HG02610 (cell line): ENCODE data around the gene DEPDC5.

Experiments
- ATAC-seq: cut with Tn5 transposase; IDR thresholded peaks from one replicate; pipeline ENCODE4 v1.9.1; 2021; ENCODE audit warnings: mild to moderate bottlenecking, moderate library complexity; ENCODE audit not compliant: unreplicated experiment

The DEPDC5 gene

DNA sequence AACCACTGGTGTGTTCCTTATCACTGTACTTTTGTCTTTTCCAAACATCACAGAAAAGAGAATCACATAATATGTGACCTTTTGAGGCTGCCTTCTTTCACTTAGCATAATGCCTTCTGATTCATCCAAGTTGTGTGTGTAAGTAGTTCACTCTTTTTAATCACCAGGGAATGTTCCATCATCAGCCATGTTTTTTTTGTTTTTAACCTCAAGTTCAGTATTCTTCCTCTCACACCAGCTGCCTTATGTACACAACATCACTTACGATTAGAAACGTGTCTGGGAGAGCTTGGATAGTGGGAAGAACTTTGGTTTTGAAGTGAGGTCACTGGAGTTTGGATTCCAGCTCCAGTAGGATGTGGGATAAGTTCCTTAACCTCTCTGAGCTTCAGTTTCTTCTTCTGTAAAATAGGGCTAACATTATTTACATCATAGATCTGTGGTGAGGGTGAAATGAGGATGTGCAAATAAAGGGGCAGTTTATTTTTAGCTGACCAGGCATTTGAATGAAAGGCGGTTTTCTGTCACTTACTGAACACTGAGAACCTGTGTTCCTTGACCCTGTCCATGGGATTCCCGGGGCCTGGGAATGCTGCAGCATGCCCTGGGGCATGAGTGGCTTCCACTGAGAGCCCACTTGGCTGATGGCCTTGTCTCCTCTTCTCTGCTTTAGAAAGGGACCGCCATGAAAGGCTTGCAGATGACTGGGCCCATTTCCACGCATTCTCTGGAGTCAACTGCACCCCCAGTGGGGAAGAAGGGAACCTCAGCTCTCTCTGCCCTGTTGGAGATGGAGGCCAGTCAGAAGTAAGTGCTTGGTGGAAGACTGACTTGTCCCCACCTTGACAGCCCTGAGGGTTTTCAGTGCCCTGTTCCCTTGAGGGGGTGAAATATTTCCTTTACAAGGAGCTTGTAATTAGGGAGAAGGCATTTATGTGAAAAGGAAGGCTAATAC lies 92.6 kb downstream of the DEPDC5 start:
- no peak for ATAC-seq

DNA sequence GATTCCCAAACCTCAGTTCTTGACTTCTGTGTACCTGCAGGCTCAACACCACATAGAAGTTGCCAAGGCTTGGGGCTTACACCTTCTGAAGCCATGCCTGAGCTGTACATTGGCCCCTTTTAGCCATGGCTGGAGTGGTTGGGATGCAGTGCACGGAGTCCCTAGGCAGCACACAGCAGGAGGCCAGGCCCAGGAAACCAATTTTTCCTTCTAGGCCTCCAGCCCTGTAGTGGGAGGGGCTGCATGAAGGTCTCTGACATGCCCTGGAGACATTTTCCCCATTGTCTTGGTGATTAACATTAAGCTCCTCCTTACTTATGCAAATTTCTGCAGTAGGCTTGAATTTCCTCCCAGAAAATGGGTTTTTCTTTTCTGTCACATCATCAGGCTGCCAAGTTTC lies 94.6 kb downstream of the DEPDC5 start:
- ATAC-seq, result no peak

DNA sequence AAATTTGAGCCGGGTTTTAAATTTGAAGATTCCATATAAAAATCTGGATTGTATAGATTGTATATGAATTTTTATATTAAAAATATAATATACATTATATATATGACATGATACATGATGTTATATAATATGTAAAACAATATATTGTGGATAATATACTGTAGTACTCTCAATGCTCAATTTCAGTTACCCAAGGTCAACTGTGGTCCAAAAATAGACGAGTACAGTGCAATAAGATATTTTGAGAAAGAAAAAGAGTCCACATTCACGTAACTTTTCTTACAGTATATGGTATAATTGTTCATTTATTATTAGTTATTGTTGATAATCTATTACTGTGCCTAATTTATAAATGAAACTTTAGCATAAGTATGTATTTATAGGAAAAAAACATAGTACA lies 96.3 kb downstream of the DEPDC5 start:
- ATAC-seq, result no peak

DNA sequence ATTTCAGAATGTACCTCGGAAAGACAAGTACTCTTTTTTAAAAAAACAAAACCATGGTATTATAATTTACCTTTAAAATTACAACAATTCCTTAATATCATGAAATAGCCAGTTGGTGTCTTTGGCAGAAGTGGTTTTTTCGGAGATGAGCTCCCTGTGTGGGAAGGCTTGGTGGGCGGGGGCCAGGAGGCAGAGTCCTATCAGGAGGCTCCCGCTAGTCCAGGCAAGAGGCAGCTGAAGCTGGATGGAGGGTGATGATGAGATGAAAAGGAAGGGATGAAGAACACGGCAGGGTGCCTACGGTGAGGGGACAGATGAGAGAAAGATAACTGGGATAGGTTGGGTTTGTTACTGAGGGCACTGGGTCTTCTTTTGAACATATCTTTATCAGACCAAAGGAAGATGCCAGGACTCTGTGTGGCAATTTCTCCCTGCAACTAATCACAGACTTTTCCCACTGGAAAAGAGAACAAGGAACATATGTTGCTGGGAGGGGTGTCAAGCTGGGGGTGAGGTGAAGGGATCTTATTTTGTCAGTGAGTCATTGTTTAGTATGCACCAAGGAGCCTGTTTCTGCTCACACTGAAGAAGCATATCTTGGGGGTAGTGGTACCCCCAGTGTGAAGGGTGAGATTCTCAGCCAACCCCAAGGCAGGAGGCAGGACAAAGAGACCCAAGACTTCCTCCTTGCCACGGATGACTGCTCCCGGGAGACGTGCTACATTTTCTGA lies 99.0 kb downstream of the DEPDC5 start:
- ATAC-seq, result no peak

DNA sequence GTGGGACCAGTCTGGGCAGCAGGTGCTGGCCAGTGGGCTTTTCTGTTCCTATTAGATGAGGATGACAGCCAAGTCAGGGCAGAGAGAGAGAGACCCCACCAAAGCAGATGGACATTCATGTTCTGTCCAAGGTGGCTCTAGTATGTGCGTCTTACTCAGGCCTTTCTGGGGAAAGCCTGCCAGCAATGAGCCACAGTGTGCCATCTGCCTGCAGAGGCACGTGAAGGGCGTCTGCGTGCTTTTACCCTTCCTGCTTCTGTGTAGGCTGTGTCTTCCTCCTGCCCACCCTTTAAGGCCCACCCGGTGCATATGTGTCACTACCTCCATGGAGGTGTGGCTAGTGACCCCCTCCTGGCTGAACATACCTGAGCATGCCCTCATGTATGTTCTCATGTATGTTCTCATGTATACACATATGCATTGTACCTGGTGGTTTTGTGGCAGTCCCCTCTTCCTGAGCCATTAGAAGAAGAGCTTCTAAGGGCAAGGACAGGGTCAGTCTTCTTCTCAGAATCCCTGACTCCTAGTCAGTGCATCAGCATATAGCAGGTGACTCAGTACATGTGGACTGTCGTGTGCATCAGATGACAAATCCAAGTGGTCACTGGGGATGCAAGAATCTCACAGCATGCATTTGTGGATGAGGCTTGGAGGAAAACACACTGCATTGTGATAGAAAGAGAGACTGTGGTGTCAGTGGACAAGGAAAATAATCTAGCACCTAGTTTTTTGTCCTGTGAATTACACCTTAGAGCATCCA lies 100.1 kb downstream of the DEPDC5 start:
- no peak for ATAC-seq

DNA sequence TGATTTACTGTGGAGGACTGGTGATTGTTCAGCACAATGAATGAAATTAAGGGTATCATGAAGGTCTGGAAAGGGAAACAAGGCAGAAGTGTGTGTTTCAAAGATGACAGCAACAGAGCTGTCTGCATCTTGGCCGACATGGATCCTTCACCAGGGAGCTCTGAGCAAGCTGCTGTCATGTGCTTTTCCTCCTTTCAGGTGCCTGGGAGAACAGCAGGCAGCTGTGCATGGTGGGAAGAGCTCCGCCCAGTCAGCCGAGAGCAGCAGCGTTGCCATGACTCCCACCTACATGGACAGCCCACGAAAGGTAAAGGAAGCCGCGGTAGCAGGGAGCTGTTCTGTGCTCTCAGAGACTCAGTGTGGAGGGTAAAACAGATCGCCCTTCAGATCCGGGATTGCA lies 103.4 kb downstream of the DEPDC5 start:
- ATAC-seq, result no peak

DNA sequence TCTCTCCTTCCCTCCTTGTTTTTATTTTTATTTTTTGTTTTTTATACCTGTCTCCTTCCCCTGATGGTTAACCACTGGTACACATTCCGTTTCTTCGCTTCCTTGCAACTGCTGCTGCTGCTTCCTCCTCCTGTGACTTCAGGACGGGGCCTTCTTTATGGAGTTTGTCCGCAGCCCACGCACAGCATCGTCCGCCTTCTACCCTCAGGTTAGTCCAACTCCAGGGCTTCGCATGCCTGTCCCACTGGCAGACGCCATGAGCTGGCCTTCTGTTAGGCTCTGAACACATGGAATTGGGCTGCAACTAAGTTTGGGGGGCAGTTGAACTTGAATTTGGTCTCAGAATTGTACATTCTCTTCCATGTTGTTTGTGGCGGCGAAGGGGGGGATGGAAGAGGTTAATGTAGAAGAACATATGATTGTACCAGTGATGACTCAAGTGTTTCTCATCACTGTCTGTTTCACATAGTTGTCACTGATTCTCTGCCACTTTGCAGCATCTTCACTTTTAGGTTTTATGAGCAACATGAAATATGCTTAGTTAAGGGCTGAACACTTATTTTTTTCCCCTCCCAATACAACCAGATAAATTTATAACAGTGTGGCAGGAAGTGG lies 107.5 kb downstream of the DEPDC5 start:
- ATAC-seq, result no peak

DNA sequence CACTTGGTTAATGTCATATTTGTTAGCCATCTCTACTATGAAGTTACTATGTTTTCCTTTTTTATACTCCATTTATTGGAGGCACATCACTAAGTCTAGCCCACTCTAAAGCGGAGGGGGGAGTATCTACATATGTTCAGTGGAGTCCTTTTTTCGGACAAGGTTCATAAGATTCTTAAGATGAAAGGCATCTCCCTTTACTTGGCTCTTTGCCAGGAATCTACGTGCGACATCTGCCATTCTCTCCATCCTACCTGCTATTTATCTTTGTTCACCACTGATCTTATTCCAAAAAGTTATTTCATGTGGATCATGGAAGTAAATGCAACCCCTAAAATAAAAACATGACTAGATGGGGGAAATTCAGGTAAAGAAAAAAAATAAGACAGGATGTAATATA lies 113.1 kb downstream of the DEPDC5 start:
- no peak for ATAC-seq

DNA sequence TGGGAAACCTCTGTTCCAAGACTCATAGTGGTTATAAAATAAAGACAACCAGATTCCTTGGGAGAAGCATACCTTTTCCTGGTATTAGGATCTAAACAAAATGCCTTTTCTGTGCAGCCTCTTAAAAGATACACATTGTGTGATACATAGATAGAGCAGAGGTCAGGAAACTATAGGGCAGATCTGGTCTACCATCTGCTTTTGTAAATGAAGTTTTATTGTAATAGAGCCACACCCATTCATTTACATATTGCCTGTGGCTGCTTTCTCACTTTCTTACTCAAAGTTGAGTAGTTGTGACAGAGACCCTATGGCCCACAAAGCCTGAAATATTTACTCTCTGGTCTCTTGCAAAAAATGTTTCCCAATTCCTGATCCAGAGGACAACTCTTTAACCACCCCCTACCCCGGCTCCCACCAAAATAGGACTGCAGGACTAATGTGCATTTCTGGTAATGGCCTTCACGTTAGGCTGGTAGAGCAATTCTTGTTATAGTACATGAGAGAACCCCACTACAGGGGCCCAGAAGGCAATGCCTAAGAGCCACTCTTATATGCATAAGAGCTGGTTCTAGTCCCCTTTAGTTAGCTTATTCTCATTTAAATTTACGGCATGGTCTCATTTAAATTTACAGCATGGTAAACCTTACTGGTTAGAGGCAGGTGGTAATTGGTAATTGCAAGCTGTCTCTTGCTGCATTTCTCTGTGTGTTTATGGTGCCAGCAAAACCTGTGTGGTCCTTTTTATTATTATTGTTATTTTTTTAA lies 113.8 kb downstream of the DEPDC5 start:
- ATAC-seq, result no peak

DNA sequence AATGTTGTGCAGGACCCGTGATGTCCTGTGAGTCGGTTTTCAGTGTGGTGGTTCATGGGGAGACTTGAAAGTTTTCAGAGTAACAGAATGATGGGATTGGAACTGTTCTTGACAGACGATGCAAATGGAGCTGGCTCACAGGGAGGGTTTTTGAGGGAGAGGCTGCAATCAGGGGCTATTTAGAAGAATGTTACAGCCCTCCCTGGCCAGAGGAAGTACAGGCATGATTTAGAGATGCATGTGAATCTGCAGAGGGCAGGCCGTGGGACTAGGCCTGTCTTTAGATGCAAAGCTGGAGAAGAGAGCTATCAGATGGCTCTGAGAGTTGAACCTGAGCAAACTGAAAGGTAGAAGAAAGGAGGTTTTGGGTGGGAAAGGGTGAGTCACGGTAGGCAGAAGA lies 115.9 kb downstream of the DEPDC5 start:
- ATAC-seq, result no peak

DNA sequence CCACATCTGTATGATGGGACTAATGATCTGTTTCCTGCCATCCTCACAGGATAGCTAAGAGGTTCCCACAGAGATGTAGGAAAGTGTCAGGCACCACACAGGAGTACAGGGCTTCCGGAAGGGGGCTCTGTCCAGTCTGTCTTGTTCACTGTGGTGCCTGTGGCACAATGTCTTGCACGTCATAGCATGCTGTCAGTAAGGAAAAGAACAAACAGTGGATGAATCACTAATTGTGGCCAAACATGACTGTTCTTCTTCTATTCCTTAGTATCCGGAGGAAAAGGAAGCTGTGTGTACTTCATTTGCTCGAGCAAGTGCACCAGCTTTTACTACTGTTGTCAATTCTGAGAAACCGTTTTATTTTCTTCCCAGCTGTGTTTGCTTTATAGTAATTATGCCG lies 117.1 kb downstream of the DEPDC5 start:
- ATAC-seq, result no peak

DNA sequence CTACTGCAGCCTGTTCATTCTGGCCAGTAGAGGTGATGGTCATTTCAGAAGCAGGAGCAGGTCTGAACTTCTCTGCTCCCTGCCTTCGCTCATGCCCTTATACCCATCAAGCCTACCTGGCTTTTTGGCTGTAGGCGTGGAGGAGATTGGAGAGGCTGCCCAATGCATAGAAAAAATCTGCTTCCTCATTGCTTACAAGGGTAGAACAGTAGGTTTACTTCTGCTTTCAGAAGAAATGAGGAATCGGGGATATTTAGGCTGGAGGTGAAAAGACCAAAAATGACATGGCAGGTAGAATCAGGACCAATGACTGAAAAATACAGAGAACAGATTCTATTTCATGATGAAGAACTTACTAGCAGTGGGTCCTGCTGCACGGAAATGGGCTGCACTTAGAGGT lies 117.7 kb downstream of the DEPDC5 start:
- no peak for ATAC-seq

DNA sequence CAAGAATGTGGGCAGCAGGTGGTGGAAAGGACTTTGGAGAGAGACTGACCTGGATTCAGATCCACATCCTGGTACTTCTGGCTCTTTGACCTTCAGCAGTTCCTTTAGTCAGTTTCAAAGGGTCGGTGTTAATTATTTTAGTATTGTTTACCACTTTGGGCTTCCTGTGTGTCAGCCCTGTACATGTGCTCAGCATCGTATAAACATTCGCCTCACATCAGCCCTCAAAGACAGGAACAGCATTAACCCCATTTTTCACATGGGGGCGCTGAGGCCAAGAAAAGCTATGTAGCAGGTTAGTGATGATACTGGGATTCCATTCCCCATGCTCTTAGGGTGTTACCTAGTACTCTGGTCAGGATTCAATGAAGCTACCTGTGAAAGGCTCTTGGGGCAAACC lies 118.4 kb downstream of the DEPDC5 start:
- no peak for ATAC-seq

DNA sequence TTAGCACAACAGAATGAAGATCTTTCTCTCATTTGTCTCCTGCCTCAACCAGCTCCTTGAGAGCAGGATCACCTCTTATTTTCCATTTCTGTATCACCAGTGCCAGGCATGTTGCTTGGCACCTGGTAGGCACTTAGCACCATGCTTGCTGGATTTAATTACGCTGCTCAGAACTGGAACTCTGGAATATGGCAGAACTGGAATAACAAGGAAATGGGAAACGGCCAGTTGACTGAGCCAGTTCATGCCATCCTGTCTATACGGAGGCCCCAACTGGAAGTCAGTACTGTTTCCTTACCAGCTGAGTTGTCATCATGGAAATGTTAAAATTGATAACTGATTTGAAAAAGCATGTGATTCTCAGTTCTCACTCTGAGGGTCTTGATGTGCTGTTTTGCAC lies 121.0 kb downstream of the DEPDC5 start:
- no peak for ATAC-seq

DNA sequence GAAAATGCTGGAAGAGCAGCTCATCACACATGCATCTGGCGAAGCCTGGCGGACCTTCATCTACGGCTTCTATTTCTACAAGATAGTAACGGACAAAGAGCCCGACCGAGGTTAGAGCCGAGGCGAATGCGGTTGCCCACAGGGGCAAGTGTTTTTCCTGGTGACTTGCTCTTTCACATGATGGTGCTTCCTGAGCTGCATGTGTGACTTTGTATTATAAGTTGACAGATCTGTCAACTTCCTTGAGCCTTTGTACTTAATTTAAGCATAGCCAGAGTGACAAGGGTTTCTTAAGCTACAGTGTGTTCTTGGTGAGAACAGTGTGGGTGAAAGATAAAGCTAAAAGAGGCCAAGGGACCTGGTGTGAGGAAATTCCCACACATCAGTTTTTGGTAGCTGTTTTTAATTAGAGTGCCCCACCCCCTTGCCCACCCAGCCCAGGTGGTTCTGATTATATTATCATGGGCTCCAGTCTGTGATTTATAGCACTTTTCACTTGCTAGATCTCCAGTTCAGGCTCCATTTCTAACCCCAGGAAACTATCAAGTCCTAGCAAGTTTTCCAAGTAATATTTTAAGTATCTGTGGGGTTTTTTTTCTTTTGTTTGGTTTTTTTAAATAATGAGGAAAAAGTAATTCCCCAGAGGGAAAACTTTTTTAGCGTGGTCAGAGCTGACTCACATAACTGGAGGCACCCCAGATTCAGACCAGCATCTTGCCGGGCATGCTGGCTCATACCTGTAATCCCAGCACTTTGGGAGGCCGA lies 122.5 kb downstream of the DEPDC5 start:
- ATAC-seq, result no peak

DNA sequence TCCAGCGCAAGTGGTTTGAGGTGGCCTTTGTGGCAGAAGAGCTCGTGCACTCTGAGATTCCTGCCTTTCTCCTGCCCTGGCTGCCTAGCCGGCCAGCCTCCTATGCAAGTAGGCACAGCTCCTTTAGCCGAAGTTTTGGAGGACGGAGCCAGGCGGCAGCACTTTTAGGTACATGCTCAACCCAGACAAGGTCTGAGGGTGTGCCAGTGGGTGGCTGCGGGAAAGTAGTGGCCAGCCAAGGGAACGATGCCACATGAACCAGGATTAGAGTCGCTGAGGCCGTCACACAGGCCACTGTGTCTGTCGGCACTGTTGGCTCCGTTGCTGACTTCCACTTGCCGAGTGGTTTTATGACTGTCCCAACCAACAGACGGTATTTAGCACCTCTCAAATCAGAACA lies 125.8 kb downstream of the DEPDC5 start:
- ATAC-seq, result no peak

DNA sequence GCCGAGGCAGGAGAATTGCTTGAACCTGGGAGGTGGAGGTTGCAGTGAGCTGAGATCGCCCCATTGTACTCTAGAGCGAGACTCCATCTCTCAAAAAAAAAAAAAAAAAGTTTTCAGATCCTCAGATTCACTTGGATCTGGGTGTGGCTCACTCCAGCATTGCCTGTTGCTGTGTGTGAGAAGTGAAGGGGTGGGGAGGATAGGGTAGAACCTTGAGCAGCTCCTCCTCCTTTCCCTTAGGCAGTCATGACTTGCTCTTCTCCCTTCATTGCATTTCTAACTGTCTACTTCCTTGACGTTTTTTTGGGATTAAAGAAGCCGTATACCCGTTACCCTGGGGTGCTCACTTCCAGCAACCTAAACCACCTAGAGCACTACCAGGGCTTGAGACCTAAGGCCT lies 127.4 kb downstream of the DEPDC5 start:
- no peak for ATAC-seq

DNA sequence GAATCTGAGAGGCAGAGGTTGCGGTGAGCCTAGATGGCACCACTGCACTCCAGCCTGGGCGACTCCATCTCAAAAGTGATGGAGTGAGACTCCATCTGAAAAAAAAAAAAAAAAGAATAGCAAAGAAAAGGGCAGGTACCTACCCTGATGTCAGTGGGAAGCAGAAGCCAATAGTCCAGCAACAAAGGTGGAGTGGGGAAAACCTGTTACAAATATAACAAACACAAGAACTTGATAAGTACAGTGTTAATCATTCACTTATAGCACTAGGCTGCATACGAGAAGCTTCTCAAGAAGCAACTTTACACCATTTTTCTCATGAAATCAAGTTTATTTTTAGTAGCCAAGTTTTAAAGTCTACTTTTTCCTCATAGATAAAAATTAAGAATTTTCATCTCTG lies 128.0 kb downstream of the DEPDC5 start:
- ATAC-seq, result no peak

DNA sequence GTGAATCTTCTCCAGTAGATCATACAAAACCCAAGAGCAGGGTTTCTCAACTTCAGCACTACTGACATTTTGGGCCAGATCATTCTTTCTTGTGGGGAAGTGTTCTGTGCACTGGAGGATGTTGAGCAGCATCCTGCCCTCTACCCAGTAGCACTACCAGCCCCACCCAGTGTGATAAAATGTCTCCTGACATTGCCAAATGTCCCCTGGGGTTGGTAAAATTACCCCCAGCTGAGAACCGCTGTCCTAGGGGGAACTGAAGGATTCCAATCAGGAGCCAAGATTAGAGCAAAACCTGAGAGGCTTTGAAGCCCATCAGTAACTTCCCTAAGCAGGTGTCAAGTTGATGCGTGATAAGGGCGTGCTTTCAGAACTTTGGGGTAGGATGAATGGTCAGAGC lies 129.2 kb downstream of the DEPDC5 start:
- no peak for ATAC-seq

DNA sequence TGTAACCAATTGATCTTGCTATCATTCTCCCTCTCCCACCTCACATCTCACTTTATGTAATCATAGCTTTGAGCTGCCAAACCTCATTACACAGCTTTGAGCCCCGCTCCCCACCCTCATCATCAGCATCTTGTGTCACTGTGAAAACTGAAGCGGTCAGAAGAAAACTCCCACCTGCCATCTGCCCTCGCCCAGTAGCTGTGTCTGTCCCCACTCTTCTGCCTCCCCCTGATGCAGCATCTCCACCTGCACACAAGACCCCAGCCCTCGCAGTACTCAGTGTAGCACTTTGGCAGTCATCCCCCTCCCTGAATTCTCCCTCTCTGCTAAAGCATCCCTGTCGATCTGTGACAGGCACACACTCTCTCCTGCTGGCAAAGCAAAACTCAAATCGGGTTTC lies 130.2 kb downstream of the DEPDC5 start:
- ATAC-seq, result no peak
